ENCODE measurements around the gene CMTM5. TPM values are rescaled to one million over a fixed set of nuclear protein-coding genes. Genes with fewer than 3 reads are reported as not detected.

Gene CMTM5
- total and polyA plus RNA-seq, 2 donors (not counting 3 experiments of a cell fraction or from before 2014, with no cell fraction given) = not detected

- TF ChIP-seq POLR2A (IDR thresholded peaks at IDR 0.05; ENCODE audit: low read depth, low read length) (no peak), GATA2 (IDR thresholded peaks at IDR 0.05; ENCODE audit: insufficient read depth, insufficient read length, low read depth, low read length) (no peak), JUN (IDR thresholded peaks at IDR 0.05; ENCODE audit: borderline replicate concordance, insufficient read depth, insufficient read length, low read depth) (no peak), POLR2AphosphoS5 (IDR thresholded peaks at IDR 0.05; ENCODE audit: insufficient read depth, low read depth, low read length) (no peak), FOS (IDR thresholded peaks at IDR 0.05; ENCODE audit: borderline replicate concordance, insufficient read depth, low read length) (no peak), MYC (IDR thresholded peaks at IDR 0.05; ENCODE audit: low read depth, low read length) (no peak), EZH2 (IDR thresholded peaks at IDR 0.05; ENCODE audit: borderline replicate concordance, low read depth, low read length, severe bottlenecking) (no peak), MAX (IDR thresholded peaks at IDR 0.05; ENCODE audit: insufficient read depth, insufficient read length) (no peak)
These were observed 30.0 kb downstream of the CMTM5 start for GRCh38 chr14:23406725-23407355.

More at GRCh38 chr14:23406725-23407355, 30.0 kb downstream of the CMTM5 start:
- H3K4me1 ChIP-seq (ENCODE audit: control insufficient read depth, extremely low read depth, insufficient read depth, low read length) = no peaks in the 10 kb centered on the region
- no peak overlapping the region for H2AFZ ChIP-seq (ENCODE audit: low read depth, low read length)
- no peak for DNase-seq (ENCODE audit: low read depth, low spot score)
- POLR2A ChIA-PET = no interaction called here
- no peaks in the 10 kb centered on the region for H3K9me3 ChIP-seq (replicated peaks; ENCODE audit: control insufficient read depth, insufficient read depth, low read length)
- H3K9me1 ChIP-seq (replicated peaks; ENCODE audit: control insufficient read depth, extremely low read depth, insufficient read depth, low read length) = no peaks in the 10 kb centered on the region
- H3K9ac ChIP-seq (replicated peaks; ENCODE audit: extremely low read depth, insufficient read depth, low read length) = no peak overlapping the region
- H4K20me1 ChIP-seq (replicated peaks; ENCODE audit: control insufficient read depth, extremely low read depth, insufficient read depth, low read length) = no peaks in the 10 kb centered on the region
- no peak overlapping the region for H3K4me3 ChIP-seq (replicated peaks in 1 of 3; ENCODE audit: insufficient read depth in 1 of 3, low read depth in 1 of 3, low read length in 3 of 3)
- no peaks in the 10 kb centered on the region for H3K79me2 ChIP-seq (ENCODE audit: control insufficient read depth, insufficient read depth, low read length)
- H3K27me3 ChIP-seq (ENCODE audit: control insufficient read depth in 2 of 2, insufficient read depth in 2 of 2, low read length in 2 of 2) = no peaks in the 10 kb centered on the region
- no peaks in the 10 kb centered on the region for H3K36me3 ChIP-seq (ENCODE audit: control insufficient read depth in 2 of 2, extremely low read depth in 1 of 2, insufficient read depth in 2 of 2, low read length in 2 of 2)
- no peak for FAIRE-seq
- no TSS peak for BruUV-seq (replicated peaks)
- no peak overlapping the region for H3K27ac ChIP-seq (ENCODE audit: insufficient read depth, low read depth, low read length)
- CTCF ChIA-PET = no interaction called here
- intact Hi-C loops (cut with micrococcal nuclease) = no loop called here
- dilution Hi-C loops (cut with MboI; ENCODE audit: extremely low pct_ligation_motif_present, low sequenced_read_pairs) = no loop called here
- H3K4me2 ChIP-seq (ENCODE audit: insufficient read depth, low read length) = no peak overlapping the region
